HG03457 (cell line): ENCODE results near the gene PCIF1.
"Not testable (repeated sequence)": the region's sequence is repeated elsewhere in the genome, so short reads cannot be mapped to it uniquely, and the experiment has no call there.

Experiments
- ATAC-seq: cut with Tn5 transposase; IDR thresholded peaks from one replicate; pipeline ENCODE4 v1.9.1; 2021; ENCODE audit warnings: moderate number of reproducible peaks; ENCODE audit not compliant: unreplicated experiment

Gene PCIF1

GRCh38 chr20:45921337-45922189 lies 12.9 kb upstream of the PCIF1 start:
- ATAC-seq = no peak

- no peak for ATAC-seq
These were observed 9.9 kb upstream of the PCIF1 start for GRCh38 chr20:45924391-45925261.

GRCh38 chr20:45925821-45926506 lies 8.5 kb upstream of the PCIF1 start:
- ATAC-seq = no peak

DNA sequence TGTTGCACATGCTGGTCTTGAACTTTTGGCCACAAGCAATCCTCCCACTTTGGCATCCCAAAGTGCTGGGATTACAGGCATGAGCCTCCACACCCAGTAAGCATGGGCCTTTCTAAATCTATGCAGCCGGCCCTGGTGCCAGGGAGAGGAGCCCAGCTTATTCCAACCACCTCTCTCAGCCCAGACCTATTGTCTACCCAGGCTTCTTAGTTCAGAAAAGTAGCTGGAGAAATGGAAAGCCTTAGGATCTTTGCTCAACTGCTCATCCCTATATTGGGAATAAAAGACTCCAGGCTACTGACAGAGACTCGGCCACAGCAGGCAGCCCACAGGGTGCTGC lies 7.8 kb upstream of the PCIF1 start:
- no peak for ATAC-seq

DNA sequence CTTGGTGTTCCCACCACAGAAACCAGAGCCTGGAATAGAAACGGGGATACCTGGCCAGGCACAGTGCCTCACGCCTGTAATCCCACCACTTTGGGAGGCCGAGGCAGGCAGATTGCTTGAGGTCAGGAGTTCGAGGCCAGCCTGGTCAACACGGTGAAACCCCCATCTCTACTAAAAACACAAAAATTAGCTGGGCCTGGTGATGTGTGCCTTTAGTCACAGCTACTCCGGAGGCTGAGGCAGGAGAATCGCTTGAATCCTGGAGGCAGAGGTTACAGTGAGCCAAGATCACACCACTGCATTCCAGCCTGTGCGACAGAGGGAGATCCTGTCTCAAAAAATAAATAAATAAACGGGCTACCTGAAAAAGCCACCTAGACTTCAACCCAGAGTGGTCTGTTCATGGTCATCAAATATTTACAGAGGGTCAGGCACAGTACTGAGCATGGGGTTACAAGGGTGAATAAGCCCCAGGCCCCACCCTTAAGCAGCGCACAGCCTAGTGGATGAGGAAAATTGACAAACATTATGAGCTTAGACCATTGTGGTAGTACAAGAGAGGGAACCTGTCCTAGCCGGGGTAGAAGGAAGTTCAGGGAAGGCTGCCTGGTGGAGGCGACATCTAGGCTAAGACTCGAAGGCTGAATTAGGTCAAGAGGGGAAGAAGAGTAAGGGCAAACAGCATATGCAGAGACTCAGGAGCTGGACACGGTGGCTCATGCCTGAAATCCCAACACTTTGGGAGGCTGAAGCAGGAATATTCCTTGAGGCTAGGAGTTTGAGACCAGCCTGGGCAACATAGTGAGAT lies 7.2 kb upstream of the PCIF1 start:
- ATAC-seq = no peak

DNA sequence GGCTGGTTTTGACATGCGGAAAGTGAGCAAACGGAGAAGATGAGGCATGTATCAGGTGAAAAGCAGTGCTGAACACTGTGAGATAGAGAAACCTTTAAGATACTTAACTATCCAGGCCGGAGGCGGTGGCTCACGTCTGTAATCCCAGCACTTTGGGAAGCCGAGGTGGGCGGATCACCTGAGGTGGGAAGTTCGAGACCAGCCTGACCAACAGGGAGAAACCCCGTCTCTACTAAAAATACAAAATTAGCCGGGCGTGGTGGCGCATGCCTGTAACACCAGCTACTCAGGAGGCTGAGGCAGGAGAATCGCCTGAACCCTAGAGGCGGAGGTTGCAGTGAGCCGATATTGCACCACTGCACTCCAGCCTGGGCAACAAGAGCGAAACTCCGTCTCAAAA lies 2.8 kb upstream of the PCIF1 start:
- ATAC-seq = not testable (repeated sequence)

DNA sequence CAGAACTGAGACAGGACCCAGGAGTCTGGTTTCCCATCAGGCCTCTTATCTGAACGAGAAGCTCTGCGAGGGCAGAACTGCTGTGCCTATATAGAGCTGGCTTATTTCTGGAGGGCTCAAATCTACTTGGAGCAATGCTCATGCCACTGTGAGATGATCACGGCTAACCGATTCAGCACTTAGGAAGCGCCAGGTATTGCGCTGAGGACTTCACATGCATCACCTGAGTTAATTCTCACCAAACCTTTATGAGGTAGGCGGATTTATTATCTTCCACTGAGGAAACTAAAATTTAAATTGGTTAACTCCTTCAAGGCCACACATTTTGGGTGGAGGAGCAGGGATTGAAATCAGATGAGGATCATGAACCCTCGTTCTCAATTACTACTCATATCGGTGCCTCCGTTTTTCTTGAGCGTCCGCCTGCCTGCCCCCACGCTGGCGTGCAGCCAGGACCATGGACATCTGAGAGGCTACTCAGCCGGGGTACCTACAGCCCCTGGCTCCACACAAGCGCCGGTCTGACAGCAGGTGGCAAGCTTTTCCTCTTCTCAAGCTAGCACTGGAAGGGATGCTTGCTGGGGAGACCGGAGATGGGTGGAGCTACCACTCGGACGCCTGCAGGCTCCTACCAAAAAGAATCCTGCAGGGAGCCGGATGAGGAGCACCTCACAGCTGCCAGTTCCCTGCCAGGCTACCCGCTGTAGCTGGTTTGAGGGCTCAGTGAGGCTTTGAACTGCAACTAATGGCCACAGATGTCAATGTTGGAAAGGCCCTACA lies 1.0 kb upstream of the PCIF1 start:
- no peak for ATAC-seq

GRCh38 chr20:45934046-45934585 lies 367 bp upstream of the PCIF1 start:
- ATAC-seq = no peak

DNA sequence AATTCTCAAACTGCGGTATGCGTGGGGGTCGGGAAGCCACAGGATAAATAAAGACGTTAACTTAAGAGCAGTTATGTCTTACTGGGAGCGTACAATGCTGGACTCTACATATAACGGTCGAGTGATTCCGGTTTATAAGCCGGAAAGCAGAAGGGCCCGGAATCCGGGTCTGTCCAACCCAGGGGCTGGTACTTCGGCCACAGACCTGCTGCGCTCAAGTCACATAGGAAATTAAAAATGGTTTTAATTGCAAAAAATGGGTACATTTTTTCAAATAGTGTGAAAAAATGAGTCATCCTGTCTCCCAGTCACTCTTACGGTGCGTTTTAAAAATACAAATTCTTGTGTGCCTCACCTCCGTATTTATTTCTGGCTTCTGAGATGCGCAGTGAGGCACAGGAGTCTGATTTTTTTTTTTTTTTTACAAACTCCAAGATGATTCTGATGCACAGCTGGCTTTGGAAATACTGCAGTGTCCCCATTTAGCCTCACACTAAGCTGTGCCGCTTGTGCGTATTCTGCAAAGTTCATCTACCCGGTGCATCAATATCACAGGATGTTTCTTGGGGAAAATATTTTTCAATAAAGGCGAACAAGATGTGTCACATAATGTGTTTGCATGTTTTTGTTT lies 1.0 kb downstream of the PCIF1 start:
- ATAC-seq = peak; percentile 3

- ATAC-seq = no peak
These were observed 3.3 kb downstream of the PCIF1 start for GRCh38 chr20:45937765-45938164.

DNA sequence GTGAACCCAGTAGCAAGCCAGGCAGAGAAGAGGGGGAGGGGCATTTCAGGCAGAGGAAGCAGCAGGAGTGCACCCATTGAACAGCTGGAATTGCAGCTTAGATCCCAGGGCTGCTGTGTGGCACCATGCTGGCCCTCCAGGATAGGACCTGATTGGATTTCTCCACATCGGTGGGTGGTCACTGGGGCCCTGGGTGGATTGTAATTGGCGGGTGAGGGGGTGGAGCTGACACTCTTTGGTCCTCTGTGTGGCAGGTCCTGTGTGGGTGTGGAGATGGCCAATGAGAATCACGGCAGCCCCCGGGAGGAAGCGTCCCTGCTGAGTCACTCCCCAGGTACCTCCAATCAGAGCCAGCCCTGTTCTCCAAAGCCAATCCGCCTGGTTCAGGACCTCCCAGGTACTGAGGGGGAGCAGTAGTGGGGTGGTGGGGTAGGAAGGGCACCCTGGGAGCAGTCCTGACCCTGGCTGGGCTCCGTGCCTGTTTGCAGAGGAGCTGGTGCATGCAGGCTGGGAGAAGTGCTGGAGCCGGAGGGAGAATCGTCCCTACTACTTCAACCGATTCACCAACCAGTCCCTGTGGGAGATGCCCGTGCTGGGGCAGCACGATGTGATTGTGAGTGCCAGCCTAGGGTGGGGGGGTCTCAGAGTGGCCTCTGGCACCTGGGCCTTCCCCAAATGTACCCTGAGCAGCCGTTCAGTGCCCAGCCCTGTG lies 4.4 kb downstream of the PCIF1 start:
- no peak for ATAC-seq

DNA sequence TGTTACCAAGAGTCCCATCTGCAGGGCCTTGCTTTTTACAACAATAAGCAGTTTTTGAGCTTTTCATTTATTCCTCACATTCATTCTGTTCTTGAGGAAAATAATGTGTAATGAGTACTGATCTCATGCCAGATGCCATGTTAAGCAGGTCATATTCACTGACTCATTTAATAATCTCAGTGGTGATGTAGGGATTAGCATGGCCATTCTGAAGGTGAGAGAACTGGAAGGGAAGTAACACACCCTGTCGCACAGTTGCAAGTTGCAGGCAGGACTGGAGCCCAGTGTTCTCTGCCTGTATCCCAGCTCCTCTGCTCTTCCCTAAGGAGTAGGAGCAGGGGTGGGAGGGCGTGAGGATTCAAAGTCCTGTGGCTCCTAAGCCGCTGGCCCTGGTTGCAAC lies 5.6 kb downstream of the PCIF1 start:
- no peak for ATAC-seq

DNA sequence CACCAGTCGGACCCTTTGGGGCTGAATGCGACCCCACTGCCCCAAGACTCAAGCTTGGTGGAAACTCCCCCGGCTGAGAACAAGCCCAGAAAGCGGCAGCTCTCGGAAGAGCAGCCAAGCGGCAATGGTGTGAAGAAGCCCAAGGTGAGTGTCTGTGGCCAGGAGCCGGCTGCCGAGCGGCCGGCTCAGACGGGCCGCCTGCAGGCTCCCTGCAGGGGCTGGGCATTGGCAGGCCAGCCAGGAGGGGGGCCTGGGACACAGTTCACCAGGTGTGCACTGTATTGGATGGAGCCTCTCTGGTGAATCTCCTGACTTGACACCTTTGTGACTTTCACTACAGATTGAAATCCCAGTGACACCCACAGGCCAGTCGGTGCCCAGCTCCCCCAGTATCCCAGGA lies 6.0 kb downstream of the PCIF1 start:
- ATAC-seq = no peak

- no peak for ATAC-seq
These were observed 9.1 kb downstream of the PCIF1 start for GRCh38 chr20:45943613-45944012.

DNA sequence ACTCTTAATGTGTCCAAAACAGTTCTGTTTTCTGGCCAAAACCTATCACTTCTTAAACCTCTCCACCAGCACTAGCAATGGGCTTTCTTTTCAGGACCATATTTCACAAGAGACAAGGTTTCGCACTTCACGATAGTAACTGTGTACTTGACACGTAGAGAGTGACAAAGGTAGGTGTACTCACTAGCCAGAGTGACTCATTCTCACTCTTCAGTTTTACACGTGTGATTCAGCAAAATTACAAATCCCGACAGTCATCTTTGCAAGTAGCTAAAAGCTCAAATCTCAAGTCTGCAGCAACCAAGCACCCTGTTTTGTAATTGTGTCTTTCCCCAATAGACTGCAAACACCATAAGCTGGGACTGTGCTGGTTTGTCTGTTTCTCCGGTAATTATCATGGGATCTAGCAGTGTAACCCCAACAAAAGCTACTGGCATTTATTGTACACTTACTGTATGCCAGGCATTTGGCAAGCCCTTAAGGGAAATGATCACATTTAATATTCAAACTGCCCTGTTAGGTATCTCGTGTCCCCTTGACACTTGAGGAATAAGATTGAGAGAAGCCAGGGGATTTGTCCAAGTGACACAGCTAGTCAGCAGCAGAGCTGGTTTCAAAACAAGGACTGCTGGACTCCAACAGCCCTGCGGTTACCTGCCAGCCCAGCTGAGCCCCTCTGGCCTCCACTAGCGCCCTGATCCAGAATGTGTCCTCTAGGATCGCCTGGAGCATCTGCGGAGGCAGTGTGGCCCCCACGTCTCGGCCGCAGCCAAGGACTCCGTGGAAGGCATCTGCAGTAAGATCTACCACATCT lies 9.9 kb downstream of the PCIF1 start:
- no peak for ATAC-seq

DNA sequence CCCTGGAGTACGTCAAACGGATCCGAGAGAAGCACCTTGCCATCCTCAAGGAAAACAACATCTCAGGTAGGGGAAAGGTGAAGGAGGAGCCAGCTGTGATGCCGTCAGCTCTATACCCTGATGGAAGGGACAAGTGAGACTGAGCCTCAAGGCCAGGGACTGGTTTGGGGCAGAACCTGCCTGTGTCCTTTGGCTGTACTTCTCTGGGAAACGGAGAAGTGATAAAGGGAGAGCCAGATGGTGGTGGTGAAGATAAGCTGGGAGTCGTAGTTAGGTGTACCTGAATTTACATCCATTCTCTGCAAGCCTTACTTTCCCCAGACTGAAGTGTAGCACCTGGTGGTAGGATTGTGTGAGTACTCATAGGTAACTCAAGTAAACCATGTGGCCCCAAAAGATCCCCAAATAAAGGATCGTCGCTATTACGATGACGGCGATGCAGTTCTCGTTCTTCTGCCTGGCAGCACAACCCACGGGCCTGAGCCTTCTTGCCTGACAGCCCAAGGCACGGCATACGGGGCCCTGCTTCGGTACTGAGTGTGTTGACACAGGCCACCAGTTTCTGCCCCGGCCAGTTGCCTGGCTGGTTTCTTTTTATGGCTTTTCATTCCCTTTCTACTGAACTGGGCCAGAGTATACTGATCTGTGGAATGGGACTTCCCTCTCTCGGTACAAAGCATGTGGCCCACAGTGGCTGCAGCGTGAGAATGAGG lies 10.6 kb downstream of the PCIF1 start:
- ATAC-seq = no peak

DNA sequence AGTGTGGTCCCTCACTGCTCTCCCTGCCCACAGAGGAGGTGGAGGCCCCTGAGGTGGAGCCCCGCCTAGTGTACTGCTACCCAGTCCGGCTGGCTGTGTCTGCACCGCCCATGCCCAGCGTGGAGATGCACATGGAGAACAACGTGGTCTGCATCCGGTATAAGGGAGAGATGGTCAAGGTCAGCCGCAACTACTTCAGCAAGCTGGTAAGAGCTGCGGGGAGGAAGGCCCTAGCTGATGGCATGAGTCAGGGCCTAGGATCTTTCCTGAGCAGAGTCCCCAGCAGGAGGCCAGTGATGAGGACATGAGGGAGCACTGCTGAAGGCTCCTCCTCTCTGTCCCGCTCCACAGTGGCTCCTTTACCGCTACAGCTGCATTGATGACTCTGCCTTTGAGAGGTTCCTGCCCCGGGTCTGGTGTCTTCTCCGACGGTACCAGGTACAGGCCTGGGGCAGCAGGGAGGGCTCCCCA lies 11.2 kb downstream of the PCIF1 start:
- ATAC-seq = no peak
